KOPT-K1 (cell line): ENCODE measurements around the gene BLM.
A peak's percentile ranks its signal among the peaks of the same experiment; 100 is the strongest.
"Not testable (repeated sequence)": the region's sequence is repeated elsewhere in the genome, so short reads cannot be mapped to it uniquely, and the experiment has no call there.

Experiments used
- H3K27ac ChIP-seq: fragments of 200-600 bp; sonication (generic); 2 replicates; pipeline ENCODE4 v1.5.1; 2016; ENCODE audit warnings: antibody characterized with exemption, mild to moderate bottlenecking, low read depth, low read length; ENCODE audit not compliant: poor library complexity, severe bottlenecking
- H3K36me3 ChIP-seq: fragments of 200-600 bp; sonication (generic); 2 replicates; pipeline ENCODE4 v1.5.1; 2017; ENCODE audit warnings: antibody characterized with exemption, mild to moderate bottlenecking, low read length, moderate library complexity; ENCODE audit not compliant: insufficient read depth
- H3K9me3 ChIP-seq: fragments of 200-600 bp; sonication (generic); 2 replicates; pipeline ENCODE4 v1.5.1; 2017; ENCODE audit warnings: antibody characterized with exemption, low read length, mild to moderate bottlenecking; ENCODE audit not compliant: insufficient read depth, poor library complexity, severe bottlenecking

BLM gene

GRCh38 chr15:90716976-90717821 is at the start of gene BLM:
Gene BLM (plus strand): TSS chr15:90717346. CDS start chr15:90747393, 30,047 bp downstream.
- Histone ChIP-seq H3K9me3 (no peaks in the 10 kb centered on the region), H3K27ac (peak within 1 kb of the TSS; percentile 94), H3K36me3 (peaks cover 29% of the 10 kb centered on the region)

GRCh38 chr15:90667755-90668345 is 49.3 kb upstream of the BLM start:
- H3K27ac ChIP-seq, H3K36me3 ChIP-seq, H3K9me3 ChIP-seq: not testable (repeated sequence)

DNA sequence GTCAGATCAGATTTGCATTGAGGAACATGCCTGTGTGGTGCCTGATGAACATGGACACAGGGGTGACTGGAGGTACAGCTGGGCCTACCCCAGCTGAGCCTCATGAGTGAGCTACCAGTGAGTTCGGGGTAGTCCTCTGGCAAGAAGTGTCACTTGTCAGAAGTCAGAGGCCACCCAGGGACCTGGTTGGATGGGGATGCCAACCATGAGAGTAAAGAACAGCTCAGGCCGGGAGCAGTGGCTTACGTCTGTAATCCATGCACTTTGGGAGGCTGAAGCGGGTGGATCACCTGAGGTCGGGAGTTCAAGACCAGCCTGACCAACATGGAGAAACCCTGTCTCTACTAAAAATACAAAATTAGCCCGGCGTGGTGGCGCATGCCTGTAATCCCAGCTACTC is 46.5 kb upstream of the BLM start:
- H3K36me3 ChIP-seq, H3K9me3 ChIP-seq, H3K27ac ChIP-seq: not testable (repeated sequence)

DNA sequence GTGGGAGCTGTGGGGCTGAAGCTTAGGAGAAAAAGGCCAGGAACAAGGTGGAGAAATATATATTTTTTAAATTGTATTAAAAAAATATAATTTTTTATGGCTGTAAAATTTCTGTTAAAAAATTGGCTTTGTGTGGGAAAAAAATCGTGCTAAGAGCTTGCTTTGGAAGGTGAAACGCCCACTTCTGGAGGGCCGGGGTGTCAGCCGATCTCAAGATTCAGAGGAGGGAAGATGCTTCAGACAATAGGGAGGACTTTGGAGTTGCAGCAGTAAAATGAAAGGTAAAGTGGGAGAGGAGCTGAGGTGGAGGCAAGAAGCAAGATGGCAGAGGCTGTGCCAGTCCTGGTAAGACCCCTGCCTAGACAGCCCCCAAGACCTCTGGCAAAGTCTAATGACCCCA is 45.9 kb upstream of the BLM start:
- no peaks in the 10 kb centered on the region for H3K9me3 ChIP-seq
- no peaks in the 10 kb centered on the region for H3K36me3 ChIP-seq
- H3K27ac ChIP-seq = no peak overlapping the region

GRCh38 chr15:90673357-90673756 is 43.8 kb upstream of the BLM start:
- not testable (repeated sequence) for H3K36me3 ChIP-seq, H3K9me3 ChIP-seq, H3K27ac ChIP-seq

DNA sequence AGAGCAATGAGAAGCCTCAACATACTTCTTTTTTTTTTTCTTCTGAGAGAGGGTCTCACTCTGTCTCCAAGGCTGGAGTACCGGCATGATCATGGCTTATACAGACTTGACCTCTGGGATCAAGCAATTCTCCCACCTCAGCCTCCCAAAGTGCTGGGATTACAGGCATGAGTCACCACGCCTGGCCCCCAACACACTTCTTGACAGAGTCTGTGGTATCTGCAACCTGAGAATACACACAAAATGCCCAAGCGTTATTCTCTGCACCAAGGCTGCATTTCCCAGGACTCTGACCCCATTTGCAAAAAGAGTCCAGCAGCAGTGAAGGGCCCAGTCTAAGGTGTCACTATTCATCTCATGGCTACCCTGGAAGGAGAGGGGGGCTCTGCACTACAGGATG is 42.7 kb upstream of the BLM start:
- Histone ChIP-seq H3K27ac (no peak overlapping the region), H3K36me3 (no peaks in the 10 kb centered on the region)

DNA sequence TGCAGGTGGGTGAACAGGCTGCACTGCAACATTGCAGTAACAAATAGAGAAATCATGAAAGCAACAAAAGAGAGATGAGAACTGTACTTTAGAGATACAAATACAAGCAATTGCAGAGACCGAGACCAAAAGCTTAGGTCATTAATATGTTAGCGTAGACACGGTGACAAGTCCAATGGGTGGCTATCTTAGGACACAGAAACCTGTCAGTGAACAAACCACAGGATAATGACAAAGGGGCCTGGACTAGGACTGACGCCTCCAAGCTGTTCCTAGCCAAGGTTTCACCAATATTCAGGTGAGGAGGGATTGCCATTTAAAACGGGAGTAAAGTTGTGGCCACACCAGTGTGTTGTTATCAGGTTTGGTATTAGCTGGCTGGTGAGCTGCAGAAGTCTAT is 41.7 kb upstream of the BLM start:
- Histone ChIP-seq H3K27ac (no peak overlapping the region), H3K36me3 (no peaks in the 10 kb centered on the region), H3K9me3 (no peaks in the 10 kb centered on the region)

More for the DNA sequence above, 42.7 kb upstream of the BLM start:
- H3K9me3 ChIP-seq = no peaks in the 10 kb centered on the region

GRCh38 chr15:90677807-90678790 is 39.0 kb upstream of the BLM start:
- H3K9me3 ChIP-seq = no peaks in the 10 kb centered on the region
- no peak overlapping the region for H3K27ac ChIP-seq
- no peaks in the 10 kb centered on the region for H3K36me3 ChIP-seq

- H3K9me3 ChIP-seq = no peaks in the 10 kb centered on the region
- H3K36me3 ChIP-seq = no peaks in the 10 kb centered on the region
- H3K27ac ChIP-seq = no peak overlapping the region
Measured at GRCh38 chr15:90679959-90680358, 37.2 kb upstream of the BLM start.

DNA sequence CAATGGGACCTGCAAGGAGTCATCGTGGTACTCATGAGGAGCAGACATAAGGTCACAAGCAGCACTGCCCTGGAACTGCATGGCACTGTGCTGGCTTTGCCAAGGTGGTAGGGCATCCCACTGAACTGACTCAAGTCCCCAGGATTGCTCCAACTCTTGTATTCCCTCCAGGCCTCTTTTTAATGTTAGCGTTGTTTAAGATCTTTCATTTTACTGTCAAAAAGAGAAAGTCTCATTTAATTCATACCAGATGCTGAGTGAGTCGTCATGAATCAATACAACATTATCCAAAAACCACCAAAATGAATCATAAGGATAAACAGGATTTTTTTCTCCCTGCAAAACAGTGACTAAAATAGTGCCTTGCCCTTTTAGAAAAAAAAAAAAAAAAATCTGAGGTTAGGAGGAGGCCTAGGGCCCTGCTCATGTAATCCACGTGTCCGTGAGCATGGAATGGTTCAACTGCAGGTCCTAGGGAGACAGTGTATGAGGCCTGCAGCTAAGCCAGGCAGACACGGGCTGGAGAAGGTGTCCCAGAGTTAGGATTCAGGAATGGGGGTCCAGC is 36.7 kb upstream of the BLM start:
- no peaks in the 10 kb centered on the region for H3K36me3 ChIP-seq
- H3K27ac ChIP-seq = no peak overlapping the region
- H3K9me3 ChIP-seq = no peaks in the 10 kb centered on the region

GRCh38 chr15:90681056-90681455 is 36.1 kb upstream of the BLM start:
- Histone ChIP-seq H3K27ac (no peak overlapping the region), H3K36me3 (no peaks in the 10 kb centered on the region), H3K9me3 (no peaks in the 10 kb centered on the region)

DNA sequence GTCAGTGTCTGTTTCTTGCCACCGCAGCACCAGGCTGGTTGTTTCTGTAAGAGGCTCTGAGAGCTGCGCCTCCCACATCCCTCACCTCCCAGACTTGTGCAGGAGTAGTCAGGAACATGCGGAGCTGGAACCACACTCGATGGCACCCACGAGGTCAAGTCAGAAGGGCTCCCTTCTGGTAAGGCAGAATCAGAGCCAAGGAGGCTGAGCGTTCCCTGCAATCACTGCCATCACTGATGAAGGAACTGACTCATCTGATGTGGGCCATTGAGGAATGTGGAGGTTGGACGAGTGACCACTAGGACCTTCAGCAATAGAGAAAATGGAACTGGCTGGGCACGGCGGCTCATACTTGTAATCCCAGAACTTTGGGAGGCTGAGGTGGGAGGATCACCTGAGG is 35.7 kb upstream of the BLM start:
- no peak overlapping the region for H3K27ac ChIP-seq
- no peaks in the 10 kb centered on the region for H3K36me3 ChIP-seq
- no peaks in the 10 kb centered on the region for H3K9me3 ChIP-seq

- no peaks in the 10 kb centered on the region for H3K9me3 ChIP-seq
- no peaks in the 10 kb centered on the region for H3K36me3 ChIP-seq
- no peak overlapping the region for H3K27ac ChIP-seq
Measured at GRCh38 chr15:90683371-90683770, 33.8 kb upstream of the BLM start.

- no peaks in the 10 kb centered on the region for H3K36me3 ChIP-seq
- no peak overlapping the region for H3K27ac ChIP-seq
- H3K9me3 ChIP-seq = peaks cover 2% of the 10 kb centered on the region
Measured at GRCh38 chr15:90683876-90684275, 33.3 kb upstream of the BLM start.

GRCh38 chr15:90684281-90684680 is 32.9 kb upstream of the BLM start:
- Histone ChIP-seq H3K9me3 (peaks cover 6% of the 10 kb centered on the region), H3K27ac (no peak overlapping the region), H3K36me3 (no peaks in the 10 kb centered on the region)
